NB4 (cell line): ENCODE data around the gene RBM34.
"Not testable (repeated sequence)": the region's sequence is repeated elsewhere in the genome, so short reads cannot be mapped to it uniquely, and the experiment has no call there.

Experiments used
- DNase-seq: peaks from one replicate; pipeline ENCODE4 v3.0.0; 2010; ENCODE audit warnings: low read depth
- H3K4me3 ChIP-seq: one replicate; pipeline ENCODE4 v1.5.1; 2011; ENCODE audit warnings: mild to moderate bottlenecking, low read depth, low read length, moderate library complexity
- CTCF ChIP-seq: IDR thresholded peaks from one replicate; pipeline ENCODE4 v1.5.1; 2012; ENCODE audit warnings: low read depth, low read length
- MAX ChIP-seq: IDR thresholded peaks from 2 replicates; pipeline ENCODE4 v1.6.1; 2011; ENCODE audit warnings: low read depth, low read length
- MYC ChIP-seq: IDR thresholded peaks from 2 replicates; pipeline ENCODE4 v1.6.1; 2011; ENCODE audit warnings: low read depth, low read length
- POLR2A ChIP-seq: IDR thresholded peaks from 2 replicates; pipeline ENCODE4 v1.6.1; 2011; ENCODE audit warnings: mild to moderate bottlenecking; ENCODE audit not compliant: insufficient read length; ENCODE audit errors: extremely low read depth

Gene RBM34

GRCh38 chr1:235093013-235093695 lies 67.9 kb downstream of the RBM34 start:
- peak; percentile 70 for DNase-seq
- TF ChIP-seq CTCF (peak; percentile 11), POLR2A (no peak)
- no peak overlapping the region for H3K4me3 ChIP-seq

GRCh38 chr1:235092415-235092814 lies 68.6 kb downstream of the RBM34 start:
- not testable (repeated sequence) for H3K4me3 ChIP-seq, DNase-seq

- H3K4me3 ChIP-seq, DNase-seq: not testable (repeated sequence)
Measured at GRCh38 chr1:235092045-235092406, 69.0 kb downstream of the RBM34 start.

- H3K4me3 ChIP-seq: not testable (repeated sequence)
Measured at GRCh38 chr1:235091319-235092044, 69.6 kb downstream of the RBM34 start.

GRCh38 chr1:235090406-235091069 lies 70.5 kb downstream of the RBM34 start:
- DNase-seq: no peak
- no peak for TF ChIP-seq CTCF
- TF ChIP-seq POLR2A: no peak
- TF ChIP-seq MAX: no peak
- no peak for TF ChIP-seq MYC
- H3K4me3 ChIP-seq: no peak overlapping the region

More at GRCh38 chr1:235091319-235092044, 69.6 kb downstream of the RBM34 start:
- not testable (repeated sequence) for DNase-seq

GRCh38 chr1:235088907-235089306 lies 72.1 kb downstream of the RBM34 start:
- no peak overlapping the region for H3K4me3 ChIP-seq
- DNase-seq: no peak
- no peak for TF ChIP-seq CTCF
- TF ChIP-seq MYC: no peak
- no peak for TF ChIP-seq POLR2A
- no peak for TF ChIP-seq MAX

GRCh38 chr1:235088430-235088829 lies 72.6 kb downstream of the RBM34 start:
- no peak overlapping the region for H3K4me3 ChIP-seq
- no peak for DNase-seq
- no peak for TF ChIP-seq MYC
- no peak for TF ChIP-seq CTCF
- no peak for TF ChIP-seq MAX
- TF ChIP-seq POLR2A: no peak
